ENCODE results near the gene BICRA.
"Not testable (repeated sequence)": the region's sequence is repeated elsewhere in the genome, so short reads cannot be mapped to it uniquely, and the experiment has no call there.

BICRA gene

GRCh38 chr19:47694466-47695273 lies 85.7 kb downstream of the BICRA start:
- DNase-seq = no peak

GRCh38 chr19:47695533-47696262 lies 86.8 kb downstream of the BICRA start:
- no peak for DNase-seq

GRCh38 chr19:47696635-47697034 lies 87.7 kb downstream of the BICRA start:
- no peak for DNase-seq

- DNase-seq = peak; percentile 54 to 85
These were observed 89.1 kb downstream of the BICRA start for GRCh38 chr19:47697863-47698609.

GRCh38 chr19:47698631-47699359 lies 89.9 kb downstream of the BICRA start:
- no peak for DNase-seq

DNA sequence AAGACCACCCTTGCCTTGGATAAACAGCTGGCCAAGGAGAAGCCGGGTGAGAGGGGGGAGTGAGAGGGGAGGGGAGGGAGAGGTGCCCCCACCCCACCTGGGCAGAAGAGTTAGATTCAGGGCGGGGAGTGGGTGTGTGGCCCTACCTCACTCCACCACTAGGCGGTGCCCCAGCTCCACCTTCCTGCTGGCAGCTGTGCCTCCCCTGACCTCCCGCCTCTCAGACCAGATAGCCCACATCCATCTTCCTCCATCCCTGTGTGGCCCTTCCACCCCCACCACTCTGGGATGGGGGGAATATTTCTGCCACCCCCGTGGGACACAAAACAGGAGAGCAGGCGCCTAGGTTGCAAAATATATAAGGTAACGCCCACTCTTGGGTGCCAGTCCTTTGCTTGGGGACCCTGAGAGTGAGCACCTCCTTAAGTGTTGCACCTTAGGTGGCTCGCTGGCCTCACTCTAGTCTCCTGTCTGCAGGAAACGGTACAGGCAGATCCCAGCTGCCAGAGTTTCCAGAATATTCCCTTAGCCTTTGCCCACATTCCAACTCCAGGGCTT lies 90.5 kb downstream of the BICRA start:
- DNase-seq = peak in 1 of 2 experiments; percentile 51

- no peak for DNase-seq
These were observed 92.2 kb downstream of the BICRA start for GRCh38 chr19:47700934-47701716.

- no peak for DNase-seq
These were observed 93.0 kb downstream of the BICRA start for GRCh38 chr19:47701717-47702552.

GRCh38 chr19:47702671-47703070 lies 93.7 kb downstream of the BICRA start:
- no peak for DNase-seq

DNA sequence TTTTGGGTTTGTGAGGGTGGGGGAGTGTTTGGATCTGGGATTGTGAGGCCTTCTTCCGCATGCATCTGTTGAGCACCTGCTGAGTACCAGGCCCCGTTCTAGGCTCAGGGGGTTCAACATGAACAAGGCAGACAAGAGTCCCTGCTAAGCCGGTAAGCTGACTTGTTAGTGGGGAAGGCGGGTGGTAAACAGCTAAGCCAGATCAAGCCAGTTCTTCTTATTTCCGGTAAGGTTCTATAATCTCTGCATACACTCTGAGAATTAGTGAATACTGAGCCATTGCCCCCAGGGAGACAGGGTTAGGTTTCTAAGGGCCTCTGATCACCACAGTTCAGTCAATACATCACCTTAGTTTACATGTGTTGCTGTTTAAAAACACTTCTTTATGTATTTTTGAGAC lies 94.4 kb downstream of the BICRA start:
- DNase-seq = no peak

DNA sequence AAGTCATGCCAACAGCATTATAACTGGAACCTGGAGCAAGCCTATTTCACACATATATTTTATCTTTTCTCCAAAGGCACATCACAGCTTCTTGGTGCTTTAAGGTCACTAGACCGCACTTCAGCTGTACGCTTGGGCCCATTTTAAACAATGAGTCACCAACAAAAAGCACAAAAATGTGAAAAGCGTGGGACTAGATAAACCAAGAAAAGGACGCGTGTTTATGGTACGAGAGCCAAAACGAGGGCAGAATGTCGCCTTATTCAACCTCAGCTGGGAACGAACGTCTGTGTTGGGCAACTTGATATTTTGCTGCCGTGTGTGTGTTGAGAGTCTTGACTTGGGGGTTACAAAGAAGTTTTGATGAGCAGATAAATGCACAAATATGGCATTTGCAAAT lies 95.1 kb downstream of the BICRA start:
- DNase-seq = no peak

DNA sequence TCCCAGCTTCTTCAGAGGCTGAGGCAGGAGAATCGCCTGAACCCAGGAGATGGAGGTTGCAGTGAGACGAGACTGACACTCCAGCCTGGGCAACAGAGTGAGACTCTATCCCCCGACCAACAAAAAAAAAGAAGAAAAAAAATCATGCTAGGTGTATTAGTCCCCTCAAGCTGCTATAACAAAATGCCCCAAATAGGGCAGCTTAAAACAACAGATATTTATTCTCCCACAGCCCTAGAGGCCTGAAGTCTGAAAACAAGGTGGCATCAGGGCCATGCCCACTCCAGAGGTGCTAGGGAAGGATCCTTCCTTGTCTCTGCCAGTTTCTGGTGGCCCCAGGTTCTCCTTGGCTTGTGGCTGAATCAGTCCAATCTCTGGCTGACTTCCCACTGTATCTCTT lies 95.7 kb downstream of the BICRA start:
- no peak for DNase-seq

DNA sequence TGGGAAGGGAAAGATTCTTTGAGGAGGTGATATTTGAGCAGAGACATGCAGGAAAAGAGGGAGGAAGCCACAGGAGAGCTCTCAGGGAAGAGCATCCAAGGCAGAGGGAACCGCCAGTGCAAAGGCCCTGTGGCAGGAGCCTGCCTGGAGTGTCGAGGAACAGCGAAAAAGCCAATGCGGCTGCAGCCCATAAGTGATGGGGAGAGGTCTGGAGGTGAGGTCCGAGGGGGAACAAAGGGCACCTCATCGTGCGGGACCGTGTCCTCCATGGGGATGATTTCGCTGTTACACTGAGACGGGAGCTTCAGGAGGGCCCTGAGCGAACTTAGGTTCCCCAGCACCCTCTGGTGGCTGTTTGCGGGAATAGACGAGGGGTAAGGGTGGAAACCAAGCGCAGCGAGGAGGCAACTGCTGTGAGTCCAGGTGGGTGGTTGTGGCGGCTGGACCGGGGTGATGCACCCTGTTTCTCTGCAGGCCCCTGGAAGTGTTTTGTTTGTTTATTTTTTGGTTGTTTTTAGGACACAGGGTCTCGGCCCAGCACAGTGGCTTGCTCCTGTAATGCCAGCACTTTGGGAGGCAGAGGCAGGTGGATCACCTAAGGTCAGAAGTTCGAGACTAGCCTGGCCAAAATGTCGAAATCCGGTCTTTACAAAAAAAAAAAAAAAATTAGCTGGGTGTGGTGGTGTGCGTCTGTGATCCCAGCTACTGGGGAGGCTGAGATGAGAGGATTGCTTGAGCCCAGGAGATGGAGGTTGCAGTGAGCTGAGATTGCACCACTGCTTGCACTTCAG lies 98.4 kb downstream of the BICRA start:
- DNase-seq = peak; percentile 72 to 83

- no peak for DNase-seq
These were observed 102.8 kb downstream of the BICRA start for GRCh38 chr19:47711652-47712242.

GRCh38 chr19:47713046-47714021 lies 104.4 kb downstream of the BICRA start, which contains the start of gene EHD2:
Gene EHD2 (plus strand): TSS chr19:47713422. CDS start chr19:47716613, 3,191 bp downstream.
- no peak for DNase-seq

- no peak for DNase-seq
These were observed 105.4 kb downstream of the BICRA start for GRCh38 chr19:47714339-47714738.

GRCh38 chr19:47714855-47715254 lies 105.9 kb downstream of the BICRA start:
- DNase-seq = not testable (repeated sequence)
